IMR-90 (cell line): Measurements from ENCODE around the gene KIFAP3. TPM values are rescaled to one million over a fixed set of nuclear protein-coding genes. Genes with fewer than 3 reads are reported as not detected.

Experiments
- ATAC-seq: fragments of 200-7000 bp; cut with Tn5 transposase; 2 replicates; pipeline ENCODE4 v1.9.1; 2020; ENCODE audit warnings: low read depth, mild to moderate bottlenecking, moderate library complexity
- BruUV-seq: library from RNA; stranded (reverse); fragments of 400-500 nt; replicated peaks from 2 replicates; lab custom pipeline; 2021; lab: Mats Ljungman, UMichigan
- CTCF ChIA-PET: fragments of 300-600 bp; formaldehyde crosslinking; extraction: SDS; loops from one replicate; lab custom pipeline; 2021; ENCODE audit warnings: antibody characterized with exemption; lab: Yijun Ruan, JAX
- POLR2A ChIA-PET: fragments of 300-600 bp; sonication (Branson Sonifier 250); formaldehyde crosslinking; loops from one replicate; lab custom pipeline; 2022; ENCODE audit warnings: antibody characterized with exemption; ENCODE audit not compliant: unreplicated experiment; lab: Charles Lee
- DNase-seq: peaks from one replicate; pipeline ENCODE4 v3.0.0; 2013
- H2AFZ ChIP-seq: replicated peaks from 2 replicates; pipeline ENCODE3; 2013; ENCODE audit warnings: low read length, mild to moderate bottlenecking; ENCODE audit not compliant: poor library complexity
- H2AK5ac ChIP-seq: 2 replicates; pipeline ENCODE4 v1.6.1; 2013; ENCODE audit warnings: low read depth, low read length, inconsistent platforms
- H2AK9ac ChIP-seq: replicated peaks from 2 replicates; pipeline ENCODE3; 2013; ENCODE audit warnings: mild to moderate bottlenecking, low read depth, low read length, moderate library complexity; ENCODE audit not compliant: poor library complexity
- H2BK120ac ChIP-seq: 2 replicates; pipeline ENCODE4 v1.6.1; 2013; ENCODE audit warnings: low read depth, low read length, inconsistent platforms
- H2BK15ac ChIP-seq: 3 replicates; pipeline ENCODE4 v1.6.1; 2013; ENCODE audit warnings: low read depth, low read length, inconsistent platforms
- H2BK20ac ChIP-seq: 2 replicates; pipeline ENCODE4 v1.6.1; 2013; ENCODE audit warnings: low read depth, mild to moderate bottlenecking, inconsistent platforms, low read length, moderate library complexity
- H2BK5ac ChIP-seq: 2 replicates; pipeline ENCODE4 v1.6.1; 2013; ENCODE audit warnings: mild to moderate bottlenecking, low read depth, low read length, inconsistent platforms; ENCODE audit not compliant: poor library complexity, severe bottlenecking
- H3K14ac ChIP-seq: replicated peaks from 2 replicates; pipeline ENCODE4 v1.6.1; 2013; ENCODE audit warnings: low read depth, low read length, inconsistent platforms
- H3K18ac ChIP-seq: 2 replicates; pipeline ENCODE4 v1.6.1; 2013; ENCODE audit warnings: low read depth, low read length, control low read depth
- H3K23ac ChIP-seq: 2 replicates; pipeline ENCODE4 v1.6.1; 2013; ENCODE audit warnings: low read depth, low read length, inconsistent platforms
- H3K27ac ChIP-seq: 2 replicates; pipeline ENCODE4 v1.5.1; 2013; ENCODE audit warnings: mild to moderate bottlenecking, control low read depth, low read length; ENCODE audit not compliant: insufficient read depth
- H3K27me3 ChIP-seq: 2 replicates; pipeline ENCODE4 v1.6.1; 2013; ENCODE audit warnings: low read length; ENCODE audit not compliant: control insufficient read depth, insufficient read depth
- H3K36me3 ChIP-seq: 2 replicates; pipeline ENCODE4 v1.6.1; 2013; ENCODE audit warnings: low read length, mixed read lengths; ENCODE audit not compliant: control insufficient read depth, insufficient read depth
- H3K4ac ChIP-seq: 2 replicates; pipeline ENCODE4 v1.6.1; 2013; ENCODE audit warnings: low read depth, low read length, inconsistent platforms
- H3K4me1 ChIP-seq: 2 replicates; pipeline ENCODE4 v1.6.1; 2013; ENCODE audit warnings: low read length, mixed read lengths; ENCODE audit not compliant: control insufficient read depth, insufficient read depth
- H3K4me2 ChIP-seq: 2 replicates; pipeline ENCODE4 v1.6.1; 2013; ENCODE audit warnings: low read depth, mild to moderate bottlenecking, control low read depth, low read length, moderate library complexity
- H3K4me3 ChIP-seq: 2 replicates; pipeline ENCODE4 v1.5.1; 2013; ENCODE audit warnings: low read depth, mild to moderate bottlenecking, control low read depth, low read length, moderate library complexity; ENCODE audit not compliant: insufficient read depth
- H3K56ac ChIP-seq: 2 replicates; pipeline ENCODE4 v1.6.1; 2013; ENCODE audit warnings: low read length, inconsistent platforms; ENCODE audit not compliant: insufficient read depth; ENCODE audit errors: extremely low read depth
- H3K79me1 ChIP-seq, 2 experiments: 2 replicates each; pipeline ENCODE4 v1.6.1; 2013; ENCODE audit warnings: low read length in 2 of 2, inconsistent platforms in 1 of 2, low read depth in 1 of 2
- H3K9ac ChIP-seq: 2 replicates; pipeline ENCODE4 v1.6.1; 2013; ENCODE audit warnings: low read depth, low read length, control low read depth
- H3K9me1 ChIP-seq: 2 replicates; pipeline ENCODE4 v1.6.1; 2013; ENCODE audit warnings: low read length, inconsistent platforms; ENCODE audit not compliant: insufficient read depth
- H3K9me3 ChIP-seq: 2 replicates; pipeline ENCODE4 v1.6.1; 2013; ENCODE audit warnings: low read length; ENCODE audit not compliant: control insufficient read depth, insufficient read depth
- H4K20me1 ChIP-seq: 2 replicates; pipeline ENCODE4 v1.6.1; 2013; ENCODE audit warnings: low read length, inconsistent platforms; ENCODE audit not compliant: insufficient read depth
- H4K5ac ChIP-seq: 2 replicates; pipeline ENCODE4 v1.6.1; 2013; ENCODE audit warnings: mild to moderate bottlenecking, low read depth, low read length, control low read depth
- H4K8ac ChIP-seq, 2 experiments: 2 replicates each; pipeline ENCODE4 v1.6.1; 2013; ENCODE audit warnings: low read depth in 2 of 2, low read length in 2 of 2, control low read depth in 1 of 2, inconsistent platforms in 1 of 2
- H4K91ac ChIP-seq: 2 replicates; pipeline ENCODE4 v1.6.1; 2013; ENCODE audit warnings: low read depth, low read length, inconsistent platforms; ENCODE audit not compliant: insufficient read depth
- CEBPB ChIP-seq: IDR thresholded peaks from 2 replicates; pipeline ENCODE4 v1.6.1; 2012; ENCODE audit warnings: low read depth, low read length, improper control_type of control experiment
- CHD1 ChIP-seq: IDR thresholded peaks from 2 replicates; pipeline ENCODE4 v1.6.1; 2012; ENCODE audit warnings: low read depth, low read length, improper control_type of control experiment
- MAZ ChIP-seq: IDR thresholded peaks from 2 replicates; pipeline ENCODE4 v1.6.1; 2012; ENCODE audit warnings: low read depth, mild to moderate bottlenecking, low read length, improper control_type of control experiment, moderate library complexity, borderline replicate concordance
- POLR2A ChIP-seq: IDR thresholded peaks from 2 replicates; pipeline ENCODE4 v1.6.1; 2012; ENCODE audit warnings: mild to moderate bottlenecking, low read depth, low read length
- SMC3 ChIP-seq: fragments of 150-350 bp; IDR thresholded peaks from 2 replicates; pipeline ENCODE4 v1.6.1; 2016; ENCODE audit warnings: low read depth, mild to moderate bottlenecking, antibody characterized with exemption, low read length, moderate library complexity
- WGBS, 2 experiments: methylation state at CpG; one replicate each; pipeline versions ENCODE4 v1.1.5 to v1.1.7; 2013; ENCODE audit warnings: missing lambda C conversion rate in 2 of 2; ENCODE audit not compliant: insufficient read length in 1 of 2; ENCODE audit errors: extremely low coverage in 2 of 2; 5-methylcytosine and 5-hydroxymethylcytosine counted together
- dilution Hi-C: fragments of 300-500 bp; cut with HindIII; formaldehyde crosslinking; loops from one replicate; pipeline ENCODE4 v1.14.3; 2018; ENCODE audit warnings: low sequenced_read_pairs; ENCODE audit not compliant: unreplicated experiment
- in situ Hi-C: fragments of 300-500 bp; cut with MboI; formaldehyde crosslinking; loops from 3 replicates; pipeline ENCODE4 v1.14.3; 2019; ENCODE audit warnings: low sequenced_read_pairs, inconsistent platforms, mixed read lengths
- intact Hi-C: fragments of 100-400 bp; cut with micrococcal nuclease; formaldehyde crosslinking; loops from 2 replicates; pipeline ENCODE4 v1.10.0; 2022
- polyA plus RNA-seq, 3 experiments: library from polyadenylated mRNA; depleted of rRNA; stranded (reverse); fragments of >200 nt; gene quantifications; 2 replicates each; pipeline ENCODE4 v1.2.3, GENCODE V29; 2012; ENCODE audit warnings: low replicate concordance in 1 of 3
- total RNA-seq: library from RNA; depleted of rRNA; stranded (reverse); fragments of >200 nt; gene quantifications from 2 replicates; pipeline ENCODE4 v1.2.3, GENCODE V29; 2012
- TF ChIP-seq, protein P1 (sequence below): fragments of 150-350 bp; IDR thresholded peaks from 2 replicates; pipeline ENCODE4 v1.6.1; 2016; ENCODE audit warnings: low read depth, mild to moderate bottlenecking, low read length, moderate library complexity, borderline replicate concordance
- TF ChIP-seq, protein P2 (sequence below): fragments of 150-350 bp; IDR thresholded peaks from 2 replicates; pipeline ENCODE4 v1.6.1; 2017; ENCODE audit warnings: mild to moderate bottlenecking, antibody characterized with exemption, low read length, low read depth

Gene KIFAP3
- total and polyA plus RNA-seq, 2 of the 4 experiments (the other 2 are of a cell fraction) = 10.5 to 10.9 TPM

GRCh38 chr1:169891539-169891885 lies 183.0 kb downstream of the KIFAP3 start:
- Histone ChIP-seq H2AK5ac (no peak overlapping the region), H3K4me1 (peaks cover 4% of the 10 kb centered on the region), H2AK9ac (no peak overlapping the region), H3K79me1 (peaks cover 21 to 35% of the 10 kb centered on the region in 2 experiments; a peak in 3 of 4 replicates), H3K14ac (no peak overlapping the region), H2AFZ (no peak overlapping the region), H3K9me1 (peaks cover 2% of the 10 kb centered on the region; the same call in 1 of the 2 replicates), H3K27ac (no peak overlapping the region), H3K18ac (no peak overlapping the region), H4K20me1 (no peaks in the 10 kb centered on the region; the same call in 1 of the 2 replicates), H4K8ac (no peak overlapping the region), H3K56ac (no peak overlapping the region), H3K4me2 (no peak overlapping the region; the same call in 1 of the 2 replicates), H3K27me3 (no peaks in the 10 kb centered on the region), H2BK5ac (no peak overlapping the region), H3K4ac (no peak overlapping the region), H3K4me3 (no peak overlapping the region), H2BK20ac (no peak overlapping the region), H2BK15ac (no peak overlapping the region), H3K9ac (no peak overlapping the region), H3K23ac (no peak overlapping the region), H2BK120ac (no peak overlapping the region), H4K5ac (no peak overlapping the region), H4K91ac (no peak overlapping the region), H3K9me3 (no peaks in the 10 kb centered on the region), H3K36me3 (peaks cover 8% of the 10 kb centered on the region)
- ChIA-PET CTCF (interaction anchor here (1.1 kb wide), 1 partner anchor 12 kb away, joined by 3 read pairs; no protein-coding TSS in a partner anchor), POLR2A (no interaction called here)
- WGBS, 2 experiments = no CpG with 5 or more reads among the region's 2 CpGs
- ATAC-seq (no peak), DNase-seq (no peak)
- in situ Hi-C loops (no loop called here), intact Hi-C loops (no loop called here), dilution Hi-C loops (no loop called here)
- TF ChIP-seq, protein P1, sequence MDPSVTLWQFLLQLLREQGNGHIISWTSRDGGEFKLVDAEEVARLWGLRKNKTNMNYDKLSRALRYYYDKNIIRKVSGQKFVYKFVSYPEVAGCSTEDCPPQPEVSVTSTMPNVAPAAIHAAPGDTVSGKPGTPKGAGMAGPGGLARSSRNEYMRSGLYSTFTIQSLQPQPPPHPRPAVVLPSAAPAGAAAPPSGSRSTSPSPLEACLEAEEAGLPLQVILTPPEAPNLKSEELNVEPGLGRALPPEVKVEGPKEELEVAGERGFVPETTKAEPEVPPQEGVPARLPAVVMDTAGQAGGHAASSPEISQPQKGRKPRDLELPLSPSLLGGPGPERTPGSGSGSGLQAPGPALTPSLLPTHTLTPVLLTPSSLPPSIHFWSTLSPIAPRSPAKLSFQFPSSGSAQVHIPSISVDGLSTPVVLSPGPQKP = no peak
- TF ChIP-seq CEBPB (no peak), SMC3 (no peak), POLR2A (no peak), CHD1 (no peak), MAZ (no peak)
- TF ChIP-seq, protein P2, sequence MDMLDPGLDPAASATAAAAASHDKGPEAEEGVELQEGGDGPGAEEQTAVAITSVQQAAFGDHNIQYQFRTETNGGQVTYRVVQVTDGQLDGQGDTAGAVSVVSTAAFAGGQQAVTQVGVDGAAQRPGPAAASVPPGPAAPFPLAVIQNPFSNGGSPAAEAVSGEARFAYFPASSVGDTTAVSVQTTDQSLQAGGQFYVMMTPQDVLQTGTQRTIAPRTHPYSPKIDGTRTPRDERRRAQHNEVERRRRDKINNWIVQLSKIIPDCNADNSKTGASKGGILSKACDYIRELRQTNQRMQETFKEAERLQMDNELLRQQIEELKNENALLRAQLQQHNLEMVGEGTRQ = no peak
- no TSS peak for BruUV-seq
